AG09319 (cell line): ENCODE data around the gene HNRNPA3.
"Not testable (repeated sequence)": the region's sequence is repeated elsewhere in the genome, so short reads cannot be mapped to it uniquely, and the experiment has no call there.

Experiments used
- DNase-seq: peaks from one replicate; pipeline ENCODE4 v3.0.0-alpha.2; 2010; ENCODE audit warnings: low read depth; ENCODE audit errors: extremely low read depth
- TF ChIP-seq, protein P1 (sequence below): IDR thresholded peaks from 2 replicates; pipeline ENCODE4 v1.5.1; 2011; ENCODE audit warnings: low read depth, mild to moderate bottlenecking, inconsistent platforms, low read length, moderate library complexity

Gene HNRNPA3

DNA sequence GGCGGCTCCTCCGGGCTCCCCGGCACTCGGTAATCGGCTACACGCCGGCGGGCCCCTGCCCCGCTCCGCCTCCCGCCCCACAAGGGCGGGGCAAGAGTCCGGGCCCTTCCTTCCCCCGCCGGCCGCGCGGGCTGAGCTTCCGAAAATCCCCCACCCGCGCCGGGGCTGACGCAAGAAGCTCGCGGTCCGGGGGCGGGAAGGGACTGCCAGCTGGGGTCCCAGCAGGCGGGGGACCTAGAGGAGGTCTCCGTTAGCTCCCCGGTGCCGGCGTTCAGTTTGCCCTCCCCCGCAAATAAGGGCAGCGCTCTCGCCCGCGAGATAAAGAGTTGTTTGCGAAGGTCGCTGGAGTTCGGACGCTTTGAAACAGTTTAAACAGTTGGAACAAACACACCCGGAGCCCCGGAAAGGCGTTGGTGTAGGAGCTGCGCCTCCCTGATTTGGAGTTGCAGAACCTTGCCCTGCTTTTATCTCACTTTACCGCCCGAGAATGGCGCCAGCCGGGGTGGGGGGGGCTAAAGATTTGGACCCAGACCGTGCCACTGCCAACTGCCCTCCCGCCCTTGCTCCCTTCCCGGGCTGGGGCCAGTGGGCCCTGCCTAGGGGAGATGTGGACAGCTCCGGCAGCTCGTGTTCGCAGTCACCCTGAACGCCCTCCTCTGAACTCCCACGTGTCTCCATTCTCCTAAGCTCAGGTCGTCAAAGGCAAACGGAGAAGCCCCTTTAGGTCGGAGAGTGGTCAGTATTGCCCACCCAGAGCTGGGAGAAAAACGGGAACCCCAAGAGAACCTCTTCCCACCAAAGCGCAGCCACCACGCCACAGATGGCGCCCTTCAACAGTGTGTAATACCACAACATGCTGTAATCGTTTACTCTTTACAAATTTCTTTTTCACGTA is 52.3 kb downstream of the HNRNPA3 start, which contains the start of gene NFE2L2:
Gene NFE2L2, minus strand, starts transcription at position 35 of the 895 bp plus-strand sequence. CDS start 151 bp downstream, outside the sequence.
- TF ChIP-seq, protein P1, sequence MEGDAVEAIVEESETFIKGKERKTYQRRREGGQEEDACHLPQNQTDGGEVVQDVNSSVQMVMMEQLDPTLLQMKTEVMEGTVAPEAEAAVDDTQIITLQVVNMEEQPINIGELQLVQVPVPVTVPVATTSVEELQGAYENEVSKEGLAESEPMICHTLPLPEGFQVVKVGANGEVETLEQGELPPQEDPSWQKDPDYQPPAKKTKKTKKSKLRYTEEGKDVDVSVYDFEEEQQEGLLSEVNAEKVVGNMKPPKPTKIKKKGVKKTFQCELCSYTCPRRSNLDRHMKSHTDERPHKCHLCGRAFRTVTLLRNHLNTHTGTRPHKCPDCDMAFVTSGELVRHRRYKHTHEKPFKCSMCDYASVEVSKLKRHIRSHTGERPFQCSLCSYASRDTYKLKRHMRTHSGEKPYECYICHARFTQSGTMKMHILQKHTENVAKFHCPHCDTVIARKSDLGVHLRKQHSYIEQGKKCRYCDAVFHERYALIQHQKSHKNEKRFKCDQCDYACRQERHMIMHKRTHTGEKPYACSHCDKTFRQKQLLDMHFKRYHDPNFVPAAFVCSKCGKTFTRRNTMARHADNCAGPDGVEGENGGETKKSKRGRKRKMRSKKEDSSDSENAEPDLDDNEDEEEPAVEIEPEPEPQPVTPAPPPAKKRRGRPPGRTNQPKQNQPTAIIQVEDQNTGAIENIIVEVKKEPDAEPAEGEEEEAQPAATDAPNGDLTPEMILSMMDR = peak; percentile 50
- DNase-seq = peak; percentile 88

DNA sequence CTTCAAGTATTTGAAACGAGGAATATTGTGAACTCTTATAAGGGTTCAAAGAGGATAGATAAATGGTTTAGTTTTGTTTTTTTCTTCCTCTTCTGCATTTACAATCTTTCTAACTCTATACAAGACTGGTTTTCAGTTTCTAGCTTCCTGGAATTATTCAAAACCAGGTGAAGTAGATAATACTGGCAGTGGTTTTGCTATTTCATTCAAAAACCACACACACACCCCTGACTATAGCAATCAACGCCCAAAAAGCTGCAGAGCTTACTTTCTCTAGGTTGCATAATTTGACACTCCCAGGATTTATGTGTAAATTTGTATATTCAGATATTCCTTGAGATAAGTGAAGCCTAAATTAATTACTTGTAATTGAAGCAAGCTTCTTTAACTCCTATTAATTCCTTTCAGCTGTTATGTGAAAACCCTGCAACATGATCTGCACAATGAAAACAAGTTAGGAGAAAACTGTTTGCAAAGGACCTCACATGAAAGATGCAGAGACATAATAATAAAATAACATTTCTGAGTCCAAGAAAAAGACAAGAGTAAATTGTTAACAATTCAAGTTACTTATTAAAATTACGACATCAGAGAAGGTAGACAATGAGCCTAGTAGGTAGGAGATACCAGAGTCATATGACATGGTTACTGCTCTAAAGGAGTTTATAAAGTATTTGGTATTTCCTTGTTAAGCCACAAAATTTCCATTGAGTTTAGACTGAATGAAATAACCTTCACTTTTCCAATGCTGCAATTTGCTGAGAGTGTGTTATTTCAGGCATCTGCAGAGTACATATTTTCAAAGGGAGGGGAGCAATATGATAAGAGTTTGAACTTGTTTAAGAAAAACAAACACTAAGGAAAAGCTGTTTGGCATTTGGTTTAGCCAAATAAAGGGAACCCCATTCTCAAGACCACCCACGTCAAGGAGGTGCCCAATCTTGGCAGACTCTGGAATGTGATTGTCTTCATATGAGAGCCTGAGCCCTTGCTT is 53.5 kb downstream of the HNRNPA3 start:
- DNase-seq = no peak
- TF ChIP-seq, protein P1 = no peak

DNA sequence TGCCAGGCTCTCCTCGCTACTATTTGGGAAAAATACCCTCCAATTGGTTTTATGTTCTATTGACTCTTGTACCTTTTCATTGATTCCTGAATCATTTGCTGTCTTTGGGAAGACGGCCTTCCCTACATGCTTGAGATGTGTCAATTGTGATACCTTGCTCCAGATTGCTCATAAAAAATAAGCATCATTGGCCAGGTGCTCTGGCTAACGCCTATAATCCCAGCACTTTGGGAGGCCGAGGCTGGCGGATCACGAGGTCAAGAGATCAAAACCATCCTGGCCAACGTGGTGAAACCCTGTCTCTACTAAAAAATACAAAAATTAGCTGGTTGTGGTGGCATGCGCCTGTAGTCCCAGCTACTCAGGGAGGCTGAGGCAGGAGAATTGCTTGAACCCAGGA is 54.4 kb downstream of the HNRNPA3 start:
- not testable (repeated sequence) for DNase-seq

DNA sequence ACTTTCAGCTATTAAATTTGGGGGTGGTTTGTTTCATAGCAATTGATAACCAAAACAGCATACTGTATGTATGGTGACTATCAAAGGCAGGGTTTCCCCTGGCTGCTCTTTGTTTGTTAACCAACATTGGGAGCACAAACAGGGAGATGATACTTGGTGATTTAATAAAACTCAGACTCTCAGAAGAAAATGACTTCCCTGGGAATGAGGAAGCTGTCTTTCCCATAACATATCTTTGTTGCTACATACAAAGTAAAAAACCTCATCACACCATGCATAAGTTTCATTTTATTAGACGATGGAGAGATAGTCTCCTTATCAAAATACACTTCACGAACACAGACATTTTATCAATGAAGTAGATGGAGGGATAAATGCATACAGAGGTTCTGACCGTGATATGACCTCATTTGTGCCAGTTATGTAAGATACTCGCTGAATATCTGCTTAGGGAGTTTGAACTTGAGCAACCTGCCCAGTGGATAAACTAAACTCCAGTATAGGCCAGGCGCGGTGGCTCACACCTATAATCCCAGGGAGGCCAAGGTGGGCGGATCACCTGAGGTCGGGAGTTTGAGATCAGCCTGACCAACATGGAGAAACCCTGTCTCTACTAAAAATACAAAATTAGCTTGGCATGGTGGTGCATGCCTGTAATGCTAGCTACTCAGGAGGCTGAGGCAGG is 55.7 kb downstream of the HNRNPA3 start:
- TF ChIP-seq, protein P1 = no peak
- DNase-seq = no peak

DNA sequence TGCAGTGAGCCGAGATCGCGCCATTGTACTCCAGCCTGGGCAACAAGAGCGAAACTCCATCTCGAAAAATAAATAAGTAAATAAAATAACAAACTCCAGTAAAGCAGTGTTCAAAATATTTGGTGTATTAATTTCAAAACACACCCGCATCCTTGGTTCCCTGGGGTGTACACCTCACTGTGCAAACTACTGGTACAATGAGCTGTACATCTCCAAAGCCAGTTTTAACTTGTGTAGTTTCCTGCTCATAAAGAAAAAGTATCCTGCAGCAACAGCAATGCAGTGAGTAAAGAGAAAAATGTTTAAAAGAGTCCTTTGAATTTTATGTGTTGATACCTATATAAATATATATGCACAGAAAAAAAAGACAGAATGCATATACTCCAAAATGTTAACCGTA is 56.3 kb downstream of the HNRNPA3 start:
- TF ChIP-seq, protein P1 = no peak

DNA sequence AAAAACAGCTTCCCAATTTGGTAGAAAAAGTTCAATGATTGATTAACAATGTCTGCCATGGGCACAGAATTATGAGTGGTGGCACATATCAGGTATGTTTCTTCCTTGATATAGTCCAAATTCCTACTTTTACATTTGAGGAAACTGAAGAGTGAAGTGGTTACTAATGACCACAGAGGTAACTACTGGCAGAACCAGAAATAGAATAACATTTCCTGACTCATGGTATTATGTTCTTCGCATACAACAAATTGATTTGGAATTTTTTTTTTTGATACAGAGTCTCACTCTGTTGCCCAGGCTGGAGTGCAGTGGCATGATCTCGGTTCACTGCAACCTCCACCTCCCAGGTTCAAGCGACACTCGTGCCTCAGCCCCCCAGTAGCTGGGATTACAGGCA is 57.9 kb downstream of the HNRNPA3 start:
- TF ChIP-seq, protein P1 = no peak
- DNase-seq = no peak

More for the DNA sequence above, 56.3 kb downstream of the HNRNPA3 start:
- no peak for DNase-seq

DNA sequence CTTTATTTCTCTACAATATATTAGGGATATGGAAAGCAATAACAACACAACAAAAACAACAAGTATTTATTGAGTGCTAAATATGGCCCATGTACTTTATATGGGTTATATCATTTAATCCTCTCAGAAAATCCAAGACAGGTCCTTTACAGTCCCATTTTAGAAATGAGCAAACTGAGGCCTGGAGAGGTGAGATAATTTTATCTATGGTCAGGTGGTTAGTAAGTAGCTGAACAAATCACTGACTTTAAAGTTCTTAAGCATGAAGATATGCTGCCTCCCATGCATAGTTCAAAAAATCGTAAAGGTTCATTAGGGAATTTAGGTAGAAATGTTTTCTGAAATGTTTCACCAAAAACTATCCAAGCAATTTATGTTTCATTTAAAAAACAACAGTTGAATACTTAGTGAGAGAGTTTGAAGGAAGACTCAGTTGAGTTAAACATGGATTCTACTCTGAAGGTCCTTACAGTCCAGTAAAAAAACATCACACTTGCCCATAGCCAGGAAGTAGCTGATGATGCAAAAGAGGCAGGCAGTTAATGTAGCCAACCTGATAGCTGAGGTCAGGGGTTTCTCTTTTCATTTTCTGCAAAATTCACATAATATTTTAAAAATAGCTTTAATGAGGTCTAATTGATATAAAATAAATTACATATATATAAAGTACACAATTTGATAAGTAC is 59.5 kb downstream of the HNRNPA3 start:
- TF ChIP-seq, protein P1 = no peak
- no peak for DNase-seq
